ENCODE results near the gene STN1. TPM values are rescaled to one million over a fixed set of nuclear protein-coding genes. Genes with fewer than 3 reads are reported as not detected.

STN1 gene, protein sequence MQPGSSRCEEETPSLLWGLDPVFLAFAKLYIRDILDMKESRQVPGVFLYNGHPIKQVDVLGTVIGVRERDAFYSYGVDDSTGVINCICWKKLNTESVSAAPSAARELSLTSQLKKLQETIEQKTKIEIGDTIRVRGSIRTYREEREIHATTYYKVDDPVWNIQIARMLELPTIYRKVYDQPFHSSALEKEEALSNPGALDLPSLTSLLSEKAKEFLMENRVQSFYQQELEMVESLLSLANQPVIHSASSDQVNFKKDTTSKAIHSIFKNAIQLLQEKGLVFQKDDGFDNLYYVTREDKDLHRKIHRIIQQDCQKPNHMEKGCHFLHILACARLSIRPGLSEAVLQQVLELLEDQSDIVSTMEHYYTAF
- 23.3 and 29.3 TPM in 2 replicates for total RNA-seq

- DNase-seq (ENCODE audit: low read depth): peak; percentile 97
- TF ChIP-seq CTCF (IDR thresholded peaks at IDR 0.05; ENCODE audit: insufficient read depth, low read depth, low read length): no peak
- peak within 1 kb of the TSS; percentile 63 for H3K4me3 ChIP-seq (ENCODE audit: low read depth, low read length)
Observed at GRCh38 chr10:103918053-103918846, at the start of gene STN1. Gene STN1, minus strand, starts transcription at chr10:103918184. Its CDS starts 590 bp downstream, at chr10:103917594.

GRCh38 chr10:103967448-103968071, 49.6 kb upstream of the STN1 start:
- TF ChIP-seq CTCF (IDR thresholded peaks at IDR 0.05; ENCODE audit: insufficient read depth, low read depth, low read length): no peak
- peak overlapping the region; percentile 91 for H3K4me3 ChIP-seq (ENCODE audit: low read depth, low read length)
- DNase-seq (ENCODE audit: low read depth): no peak

GRCh38 chr10:103966671-103967447, 48.9 kb upstream of the STN1 start, which contains the start of gene SLK:
Gene SLK, plus strand, starts transcription at chr10:103967140. Its CDS starts 606 bp downstream, at chr10:103967746.
- DNase-seq (ENCODE audit: low read depth): peak; percentile 77
- peak within 1 kb of the TSS; percentile 91 for H3K4me3 ChIP-seq (ENCODE audit: low read depth, low read length)
- TF ChIP-seq CTCF (IDR thresholded peaks at IDR 0.05; ENCODE audit: insufficient read depth, low read depth, low read length): no peak

DNA sequence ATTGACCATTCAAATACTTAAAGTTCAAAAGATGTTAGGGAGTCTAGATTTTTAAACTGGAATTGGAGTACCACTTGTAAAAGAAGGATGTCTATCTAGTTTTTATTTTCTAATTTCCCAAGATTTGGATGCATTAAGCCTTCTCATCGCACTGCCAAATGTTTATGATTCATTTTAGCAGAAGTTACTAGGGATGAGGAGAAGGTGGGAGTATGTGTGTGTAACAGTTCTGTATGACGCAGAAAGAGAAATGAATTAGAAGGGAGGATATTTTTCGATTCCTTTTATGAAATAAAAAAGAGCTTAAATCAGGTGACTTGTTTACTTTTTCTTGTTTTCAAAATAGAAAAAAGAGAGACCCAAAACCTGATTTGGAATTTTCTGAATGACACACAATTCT, 42.1 kb upstream of the STN1 start:
- no peak overlapping the region for H3K4me3 ChIP-seq (ENCODE audit: low read depth, low read length)
- no peak for TF ChIP-seq CTCF (IDR thresholded peaks at IDR 0.05; ENCODE audit: insufficient read depth, low read depth, low read length)
- peak; percentile 29 for DNase-seq (ENCODE audit: low read depth)

- H3K4me3 ChIP-seq (ENCODE audit: low read depth, low read length): no peak overlapping the region
- TF ChIP-seq CTCF (IDR thresholded peaks at IDR 0.05; ENCODE audit: insufficient read depth, low read depth, low read length): no peak
- no peak for DNase-seq (ENCODE audit: low read depth)
Observed at GRCh38 chr10:103958996-103959395, 41.0 kb upstream of the STN1 start.

- TF ChIP-seq CTCF (IDR thresholded peaks at IDR 0.05; ENCODE audit: insufficient read depth, low read depth, low read length): no peak
- no peak overlapping the region for H3K4me3 ChIP-seq (ENCODE audit: low read depth, low read length)
- no peak for DNase-seq (ENCODE audit: low read depth)
Observed at GRCh38 chr10:103954543-103954942, 36.6 kb upstream of the STN1 start.
